ENCODE results near the gene PRSS27.

The PRSS27 gene

DNA sequence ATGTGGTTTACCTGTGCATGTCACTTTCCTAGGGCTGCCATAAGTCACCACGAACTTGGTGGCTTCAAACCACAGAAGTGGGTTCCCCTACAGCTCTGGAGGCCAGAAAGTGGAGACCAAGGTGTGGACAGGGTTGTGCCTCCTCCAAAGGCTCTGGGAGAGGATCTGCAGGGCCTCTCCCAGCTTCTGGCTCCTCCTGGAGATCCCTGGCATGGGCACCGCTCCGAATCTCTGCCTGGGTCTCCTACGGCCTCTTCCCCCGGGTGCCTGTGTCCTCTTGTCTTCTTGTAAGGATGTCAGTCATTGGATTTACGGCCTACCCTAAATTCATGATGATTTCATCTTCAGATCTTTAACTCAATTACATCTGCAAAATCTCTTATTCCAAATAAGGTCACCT is 29.9 kb upstream of the PRSS27 start:
- no peak for TF ChIP-seq ZFX (IDR thresholded peaks at IDR 0.05; ENCODE audit: borderline replicate concordance)
- TF ChIP-seq, protein P1, sequence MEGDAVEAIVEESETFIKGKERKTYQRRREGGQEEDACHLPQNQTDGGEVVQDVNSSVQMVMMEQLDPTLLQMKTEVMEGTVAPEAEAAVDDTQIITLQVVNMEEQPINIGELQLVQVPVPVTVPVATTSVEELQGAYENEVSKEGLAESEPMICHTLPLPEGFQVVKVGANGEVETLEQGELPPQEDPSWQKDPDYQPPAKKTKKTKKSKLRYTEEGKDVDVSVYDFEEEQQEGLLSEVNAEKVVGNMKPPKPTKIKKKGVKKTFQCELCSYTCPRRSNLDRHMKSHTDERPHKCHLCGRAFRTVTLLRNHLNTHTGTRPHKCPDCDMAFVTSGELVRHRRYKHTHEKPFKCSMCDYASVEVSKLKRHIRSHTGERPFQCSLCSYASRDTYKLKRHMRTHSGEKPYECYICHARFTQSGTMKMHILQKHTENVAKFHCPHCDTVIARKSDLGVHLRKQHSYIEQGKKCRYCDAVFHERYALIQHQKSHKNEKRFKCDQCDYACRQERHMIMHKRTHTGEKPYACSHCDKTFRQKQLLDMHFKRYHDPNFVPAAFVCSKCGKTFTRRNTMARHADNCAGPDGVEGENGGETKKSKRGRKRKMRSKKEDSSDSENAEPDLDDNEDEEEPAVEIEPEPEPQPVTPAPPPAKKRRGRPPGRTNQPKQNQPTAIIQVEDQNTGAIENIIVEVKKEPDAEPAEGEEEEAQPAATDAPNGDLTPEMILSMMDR (IDR thresholded peaks at IDR 0.05), result no peak
- no peak overlapping the region for H3K27ac ChIP-seq

DNA sequence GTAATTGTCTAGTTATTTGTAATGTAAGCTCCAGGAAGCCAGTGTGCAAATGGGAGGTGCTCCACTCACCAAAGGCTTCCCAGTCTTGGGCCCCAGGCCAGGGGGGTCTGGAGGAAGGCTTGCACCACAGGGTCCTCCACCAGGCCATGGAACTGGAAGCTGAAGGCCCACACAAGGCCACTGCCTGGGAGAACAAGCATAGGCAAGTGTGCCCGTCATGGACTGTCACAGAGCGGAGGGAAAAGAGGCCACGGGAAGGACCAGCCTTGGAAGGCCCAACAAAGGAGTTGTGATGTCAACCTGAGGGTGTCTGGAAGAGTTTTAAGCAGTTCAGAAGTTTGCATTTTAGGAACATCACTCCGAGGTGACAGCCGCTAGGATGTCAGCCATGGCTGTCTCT is 29.5 kb upstream of the PRSS27 start:
- H3K27ac ChIP-seq, result no peak overlapping the region
- TF ChIP-seq, protein P1 (IDR thresholded peaks at IDR 0.05), result no peak

DNA sequence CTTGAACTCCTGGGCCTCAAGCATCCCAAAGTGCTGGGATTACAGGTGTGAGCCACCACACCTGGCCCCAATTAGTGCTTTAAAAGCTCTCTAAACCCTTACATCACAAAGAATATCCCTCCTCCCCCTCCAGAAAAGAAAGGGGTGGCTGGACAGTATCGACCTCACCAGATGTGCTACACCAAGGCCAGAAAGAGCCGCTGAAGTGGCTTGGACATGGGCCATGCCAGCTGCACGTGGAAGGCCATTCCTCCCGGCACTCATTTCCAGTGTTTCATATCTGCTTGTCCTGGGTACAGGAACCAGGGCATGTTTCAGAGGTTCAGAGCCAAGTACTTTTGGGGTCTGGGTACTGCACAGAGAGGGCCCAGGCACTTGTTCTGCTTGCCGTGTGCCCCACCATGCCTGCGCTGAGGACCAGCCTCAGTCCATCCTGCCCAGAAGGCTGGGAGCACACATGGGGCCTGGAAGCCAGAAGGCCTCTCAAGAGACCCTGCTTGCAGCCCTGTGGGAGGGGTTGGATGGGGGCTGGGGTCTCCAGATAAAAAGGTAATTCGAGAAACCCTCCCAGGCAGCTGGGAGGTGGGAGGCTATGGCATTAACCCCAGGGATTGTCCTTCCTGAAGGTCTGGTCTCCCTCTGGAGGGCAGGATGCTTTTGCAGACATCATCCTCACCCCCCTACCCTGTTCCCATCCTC is 28.9 kb upstream of the PRSS27 start:
- H3K27ac ChIP-seq, result no peak overlapping the region
- TF ChIP-seq ZFX (IDR thresholded peaks at IDR 0.05; ENCODE audit: borderline replicate concordance), result no peak
- TF ChIP-seq, protein P1 (IDR thresholded peaks at IDR 0.05), result no peak

DNA sequence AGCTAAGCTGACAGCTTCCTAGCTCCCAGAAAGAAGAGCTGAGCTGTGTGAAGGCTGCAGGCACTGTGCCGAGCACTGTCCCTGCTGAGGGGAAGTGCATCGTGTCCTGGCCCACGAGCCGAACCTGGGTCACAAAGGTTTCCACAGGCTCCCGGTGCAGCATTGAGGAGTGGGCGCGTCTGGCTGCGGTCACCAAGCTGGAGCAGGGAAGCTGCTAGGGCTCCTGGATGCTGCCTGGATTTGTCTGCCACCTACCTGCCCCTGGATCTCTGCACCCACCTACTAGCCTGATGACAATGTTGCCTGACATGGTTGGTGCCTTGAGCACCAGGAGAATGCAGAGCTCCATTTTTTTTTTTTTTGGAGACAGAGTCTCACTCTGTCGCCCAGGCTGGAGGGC is 25.9 kb upstream of the PRSS27 start:
- no peak overlapping the region for H3K27ac ChIP-seq
- no peak for TF ChIP-seq ZFX (IDR thresholded peaks at IDR 0.05; ENCODE audit: borderline replicate concordance)
- TF ChIP-seq, protein P1 (IDR thresholded peaks at IDR 0.05), result no peak

DNA sequence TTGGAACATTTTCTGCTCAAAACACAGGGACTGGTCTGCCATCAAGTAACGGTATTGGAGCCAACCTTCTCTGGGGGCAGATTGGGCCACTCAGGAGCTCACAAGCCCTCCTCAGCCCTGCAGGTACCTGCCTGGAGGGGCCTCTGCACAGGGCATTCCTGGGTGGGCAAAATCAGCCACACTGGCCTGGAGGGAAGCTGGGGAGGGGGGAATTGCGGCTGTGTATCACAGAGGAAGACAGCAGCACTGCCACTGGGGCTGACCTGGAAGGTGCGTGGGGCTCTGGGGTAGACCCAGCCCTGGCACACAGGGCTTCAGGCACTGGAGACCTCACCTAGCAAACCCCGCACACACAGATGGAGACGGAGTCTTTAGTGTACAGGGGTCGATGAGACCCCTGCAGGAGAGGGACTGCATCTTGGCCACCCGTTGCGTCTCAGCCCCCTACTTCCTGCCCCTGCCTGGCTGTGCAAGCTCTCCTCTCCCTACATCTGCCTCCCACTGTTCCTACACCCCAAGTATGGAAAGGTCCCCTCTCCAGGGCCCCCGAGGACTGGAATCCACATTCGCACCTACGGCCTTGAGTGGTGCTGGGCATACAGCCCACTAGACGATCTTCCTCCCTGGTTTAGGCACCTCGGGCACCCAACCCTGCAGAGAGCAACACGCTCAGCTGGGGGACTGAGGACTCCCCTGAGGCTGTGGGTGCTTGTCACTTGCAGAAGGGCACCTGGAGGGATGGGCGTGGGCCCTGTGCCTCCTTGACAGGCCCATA is 25.3 kb upstream of the PRSS27 start:
- TF ChIP-seq ZFX (IDR thresholded peaks at IDR 0.05; ENCODE audit: borderline replicate concordance), result no peak
- TF ChIP-seq, protein P1 (IDR thresholded peaks at IDR 0.05), result no peak
- H3K27ac ChIP-seq, result no peak overlapping the region

DNA sequence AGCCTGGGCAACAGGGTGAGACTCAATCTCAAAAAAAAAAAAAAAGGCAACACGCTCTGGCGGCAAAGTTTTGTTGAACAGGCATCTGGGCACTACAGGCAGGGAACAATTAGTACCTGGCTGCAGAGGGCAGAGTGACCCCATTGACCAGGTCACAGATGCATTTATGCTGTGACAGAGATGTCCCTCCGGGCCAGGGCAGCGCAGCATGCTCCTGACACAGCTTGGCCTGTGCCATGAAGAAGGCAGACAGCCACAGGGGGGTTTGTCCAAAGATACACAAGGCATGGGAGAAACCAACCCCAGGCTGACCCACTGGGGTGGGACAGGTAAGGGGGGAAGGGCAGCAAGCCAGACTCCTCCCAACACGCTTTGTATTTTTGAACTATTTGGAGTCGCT is 24.7 kb upstream of the PRSS27 start:
- TF ChIP-seq, protein P1 (IDR thresholded peaks at IDR 0.05), result no peak
- TF ChIP-seq ZFX (IDR thresholded peaks at IDR 0.05; ENCODE audit: borderline replicate concordance), result no peak
- H3K27ac ChIP-seq, result no peak overlapping the region

Measured in 22Rv1 (cell line).